Activated CD4-positive, alpha-beta T cell treated with anti-CD3 and anti-CD28 coated beads for 1 hour (primary cell): ENCODE measurements around the gene SLC22A6.
"Not testable (repeated sequence)": the region's sequence is repeated elsewhere in the genome, so short reads cannot be mapped to it uniquely, and the experiment has no call there.

ENCODE experiments used
- DNase-seq: peaks from one replicate; pipeline ENCODE4 v3.0.0-alpha.2; 2020

The SLC22A6 gene

GRCh38 chr11:62983536-62984199 lies 1.1 kb downstream of the SLC22A6 start:
- no peak for DNase-seq

GRCh38 chr11:62981743-62982142 lies 3.0 kb downstream of the SLC22A6 start:
- DNase-seq, result no peak

GRCh38 chr11:62980133-62980760 lies 4.5 kb downstream of the SLC22A6 start:
- no peak for DNase-seq

- no peak for DNase-seq
These were observed 8.7 kb downstream of the SLC22A6 start for GRCh38 chr11:62976109-62976508.

- no peak for DNase-seq
These were observed 9.8 kb downstream of the SLC22A6 start for GRCh38 chr11:62974848-62975522.

- DNase-seq, result no peak
These were observed 19.2 kb downstream of the SLC22A6 start for GRCh38 chr11:62965574-62965973.

- no peak for DNase-seq
These were observed 22.4 kb downstream of the SLC22A6 start for GRCh38 chr11:62962391-62962790.

GRCh38 chr11:62961017-62961570 lies 23.7 kb downstream of the SLC22A6 start:
- DNase-seq, result no peak

GRCh38 chr11:62959422-62959980 lies 25.3 kb downstream of the SLC22A6 start:
- no peak for DNase-seq

GRCh38 chr11:62958547-62959421 lies 26.0 kb downstream of the SLC22A6 start:
- DNase-seq, result no peak

- no peak for DNase-seq
These were observed 27.6 kb downstream of the SLC22A6 start for GRCh38 chr11:62957147-62957546.

- no peak for DNase-seq
These were observed 30.3 kb downstream of the SLC22A6 start for GRCh38 chr11:62954478-62954877.

GRCh38 chr11:62953811-62954210 lies 31.0 kb downstream of the SLC22A6 start:
- no peak for DNase-seq

- DNase-seq, result no peak
These were observed 35.9 kb downstream of the SLC22A6 start for GRCh38 chr11:62948765-62949320.

GRCh38 chr11:62945538-62945937 lies 39.2 kb downstream of the SLC22A6 start:
- DNase-seq, result not testable (repeated sequence)

- not testable (repeated sequence) for DNase-seq
These were observed 47.2 kb downstream of the SLC22A6 start for GRCh38 chr11:62937528-62937927.

- no peak for DNase-seq
These were observed 50.3 kb downstream of the SLC22A6 start for GRCh38 chr11:62934496-62934785.

- DNase-seq, result no peak
These were observed 50.8 kb downstream of the SLC22A6 start for GRCh38 chr11:62933750-62934495.

GRCh38 chr11:62933285-62933684 lies 51.5 kb downstream of the SLC22A6 start:
- DNase-seq, result no peak

- DNase-seq, result no peak
These were observed 53.1 kb downstream of the SLC22A6 start for GRCh38 chr11:62931499-62932278.

- no peak for DNase-seq
These were observed 54.1 kb downstream of the SLC22A6 start for GRCh38 chr11:62930666-62931065.
